Stomach (tissue), 9 donors: ENCODE measurements around the gene TRPV3. TPM values are rescaled to one million over a fixed set of nuclear protein-coding genes. Genes with fewer than 3 reads are reported as not detected.

Experiments used
- DNase-seq, 2 donors: peaks; one replicate each; pipeline versions ENCODE4 v3.0.0 to v3.0.0-alpha.2; 2013 to 2019
- H3K27ac ChIP-seq, 5 donors: fragments of 200-600 bp in 4 of 5; sonication (generic) in 4 of 5; one replicate each; pipeline ENCODE4 v1.5.1; 2013 to 2019; ENCODE audit warnings: mild to moderate bottlenecking in 1 of 5, moderate library complexity in 1 of 5
- H3K27me3 ChIP-seq, 3 donors: fragments of 200-600 bp; sonication (generic); one replicate each; pipeline ENCODE4 v1.5.1; 2017 to 2019; ENCODE audit warnings: mixed run types in 1 of 3
- H3K36me3 ChIP-seq, 4 donors: fragments of 200-600 bp; sonication (generic); 1 replicate in 3 of 4; 2 replicates in 1 of 4; pipeline ENCODE4 v1.5.1; 2016 to 2019
- H3K4me1 ChIP-seq, 4 donors: fragments of 200-600 bp; sonication (generic); one replicate each; pipeline ENCODE4 v1.5.1; 2016 to 2019
- H3K4me3 ChIP-seq, 4 donors: fragments of 200-600 bp; sonication (generic) in 3 of 4; one replicate each; pipeline ENCODE4 v1.5.1; 2016 to 2019; ENCODE audit warnings: mild to moderate bottlenecking in 1 of 4
- H3K9me3 ChIP-seq, 4 donors: fragments of 200-600 bp; sonication (generic); one replicate each; pipeline ENCODE4 v1.5.1; 2016 to 2019
- CTCF ChIP-seq, 7 experiments: fragments of 450-650 bp in 4 of 7; fragments of 200-600 bp in 3 of 7; sonication (generic) in 3 of 7; IDR thresholded peaks; one replicate each; pipeline ENCODE4 v1.5.1; 2016 to 2019; ENCODE audit warnings: antibody characterized with exemption in 7 of 7, control low read depth in 2 of 7, mild to moderate bottlenecking in 1 of 7
- EP300 ChIP-seq: sonication (generic); formaldehyde crosslinking; IDR thresholded peaks from one replicate; pipeline ENCODE4 v1.6.1; 2017; ENCODE audit warnings: antibody characterized with exemption
- POLR2A ChIP-seq, 4 donors: fragments of 450-650 bp; IDR thresholded peaks; one replicate each; pipeline ENCODE4 v1.6.1; 2016; ENCODE audit warnings: antibody characterized with exemption in 4 of 4, control low read depth in 2 of 4, mild to moderate bottlenecking in 1 of 4, moderate library complexity in 1 of 4
- POLR2AphosphoS5 ChIP-seq, 3 donors: sonication (generic); formaldehyde crosslinking; IDR thresholded peaks; one replicate each; pipeline ENCODE4 v1.6.1; 2016; ENCODE audit warnings: antibody characterized with exemption in 3 of 3
- WGBS, 5 donors: extraction: QIAGEN DNeasy Blood & Tissue Kit in 3 of 5; methylation state at CpG; one replicate each; pipeline versions ENCODE4 v1.1.5 to v1.1.7; 2013 to 2018; 5-methylcytosine and 5-hydroxymethylcytosine counted together
- intact Hi-C: fragments of 100-400 bp; cut with DNase I; formaldehyde crosslinking; loops from one replicate; pipeline ENCODE4 v1.15.1; 2023; ENCODE audit warnings: low total_unique reads
- polyA plus RNA-seq, 3 donors: library from polyadenylated mRNA; stranded (reverse); fragments of 200-250 nt; gene quantifications; one replicate each; pipeline ENCODE4 v1.2.3, GENCODE V29; 2013
- total RNA-seq, 5 donors: library from RNA; depleted of rRNA; stranded (reverse); fragments of >200 nt; gene quantifications; one replicate each; pipeline versions ENCODE4 v1.1.0 to v1.2.3, GENCODE V29; 2014 to 2016
- donor health status: healthy with polysubstance abuse.
- donor health status: Bipolar disorder and iron deficiency.
- donor health status: healthy.

The TRPV3 gene
- total and polyA plus RNA-seq, 8 donors = under 0.01 to 6.7 (median 0.33) TPM; not detected in 1

GRCh38 chr17:3485481-3486068, 72.0 kb downstream of the TRPV3 start:
- WGBS, 5 donors = 50 to 69% (median 64%) methylated on average over 8 of the region's 8 CpGs
- intact Hi-C loops = no loop called here
- TF ChIP-seq POLR2A (IDR thresholded peaks at IDR 0.05) (no peak), CTCF (IDR thresholded peaks at IDR 0.05) (no peak), EP300 (no peak), POLR2AphosphoS5 (IDR thresholded peaks at IDR 0.05) (no peak)
- Histone ChIP-seq H3K27ac (no peak overlapping the region), H3K9me3 (no peaks in the 10 kb centered on the region), H3K4me3 (no peak overlapping the region), H3K36me3 (no peaks in the 10 kb centered on the region), H3K27me3 (no peaks in the 10 kb centered on the region), H3K4me1 (no peaks in the 10 kb centered on the region)
- peak in 1 of 2 donors; percentile 13 for DNase-seq

- no peak overlapping the region for H3K4me3 ChIP-seq
- no peak overlapping the region for H3K27ac ChIP-seq
- WGBS, 5 donors = 26 to 84% (median 82%) methylated on average over 3 of the region's 3 CpGs
- H3K36me3 ChIP-seq = no peaks in the 10 kb centered on the region
- no peak for TF ChIP-seq POLR2A (IDR thresholded peaks at IDR 0.05)
- no peak for TF ChIP-seq EP300
- no peaks in the 10 kb centered on the region for H3K9me3 ChIP-seq
- H3K4me1 ChIP-seq = no peaks in the 10 kb centered on the region
- DNase-seq = no peak
- H3K27me3 ChIP-seq = no peaks in the 10 kb centered on the region
- intact Hi-C loops = no loop called here
These were observed 74.8 kb downstream of the TRPV3 start for GRCh38 chr17:3482852-3483251.

GRCh38 chr17:3479988-3480387, 77.6 kb downstream of the TRPV3 start:
- TF ChIP-seq EP300 = no peak
- TF ChIP-seq CTCF (IDR thresholded peaks at IDR 0.05) = no peak
- Histone ChIP-seq H3K27me3 (no peaks in the 10 kb centered on the region), H3K36me3 (no peaks in the 10 kb centered on the region), H3K9me3 (no peaks in the 10 kb centered on the region), H3K4me3 (no peak overlapping the region), H3K4me1 (peaks cover 0 to 13% (median 5%) of the 10 kb centered on the region in 4 donors), H3K27ac (no peak overlapping the region)
- intact Hi-C loops = no loop called here
- WGBS, 5 donors = 78 to 92% (median 89%) methylated on average over 3 of the region's 3 CpGs
- no peak for DNase-seq

GRCh38 chr17:3475812-3476610, 81.6 kb downstream of the TRPV3 start, which contains the start of gene ASPA:
Gene ASPA, plus strand, starts transcription at chr17:3475997. Its CDS starts 163 bp downstream, at chr17:3476160.
- H3K4me3 ChIP-seq = peak within 1 kb of the TSS; percentile 31 to 43 (median 38)
- H3K36me3 ChIP-seq = no peaks in the 10 kb centered on the region
- peak within 1 kb of the TSS; percentile 31 to 81 (median 72) for H3K27ac ChIP-seq
- TF ChIP-seq CTCF (IDR thresholded peaks at IDR 0.05) (no peak), POLR2AphosphoS5 (IDR thresholded peaks at IDR 0.05) (no peak), POLR2A (IDR thresholded peaks at IDR 0.05) (no peak), EP300 (no peak)
- H3K4me1 ChIP-seq = peaks cover 5 to 21% (median 14%) of the 10 kb centered on the region in 4 donors
- no peaks in the 10 kb centered on the region for H3K9me3 ChIP-seq
- no peaks in the 10 kb centered on the region for H3K27me3 ChIP-seq
- intact Hi-C loops = no loop called here
- DNase-seq = peak in 1 of 2 donors; percentile 43
- WGBS, 5 donors = 14 to 30% (median 19%) methylated on average over 7 of the region's 7 CpGs
